ENCODE measurements around the gene FAM120B. TPM values are rescaled to one million over a fixed set of nuclear protein-coding genes. Genes with fewer than 3 reads are reported as not detected.

Gene FAM120B
- total and polyA plus RNA-seq, 2 experiments from 2014 or later = 7.2 to 16.7 TPM

- H3K4me3 Mint-ChIP-seq = peak overlapping the region; percentile 89
- H3K9me3 Mint-ChIP-seq = peaks cover 8% of the 10 kb centered on the region
- no peaks in the 10 kb centered on the region; the same call in 1 of the 2 replicates for H4K20me1 ChIP-seq (replicated peaks; ENCODE audit: insufficient read depth)
- no peak overlapping the region for H3K27ac ChIP-seq (ENCODE audit: low read depth)
- ATAC-seq (peak; percentile 35), DNase-seq (ENCODE audit: low spot score) (peak; percentile 93)
- H3K27ac Mint-ChIP-seq = no peak overlapping the region
- peaks cover 85% of the 10 kb centered on the region for H3K27me3 ChIP-seq (ENCODE audit: insufficient read depth)
- peak overlapping the region; percentile 95 for H3K4me2 ChIP-seq
- H3K36me3 Mint-ChIP-seq (ENCODE audit: low read depth) = peaks cover 11% of the 10 kb centered on the region
- H3K9me2 ChIP-seq (ENCODE audit: insufficient read depth) = no peaks in the 10 kb centered on the region
- H3K4me1 Mint-ChIP-seq = peaks cover 58% of the 10 kb centered on the region
- no peaks in the 10 kb centered on the region for H3K79me2 ChIP-seq (replicated peaks; ENCODE audit: insufficient read depth)
- peak overlapping the region; percentile 94 for H2AFZ ChIP-seq
- peak overlapping the region; percentile 78 for H3K4me3 ChIP-seq
- TF ChIP-seq JUNB (IDR thresholded peaks at IDR 0.05; ENCODE audit: unreplicated experiment) (no peak), CTCF (conservative IDR thresholded peaks at IDR 0.05; ENCODE audit: low read depth in 2 of 2) (peak in 1 of 2 experiments; percentile 14; a peak in 1 of 4 replicates)
- H3K27me3 Mint-ChIP-seq (ENCODE audit: insufficient read depth, low read depth, poor library complexity) = peaks cover 76% of the 10 kb centered on the region
- H3K4me1 ChIP-seq (ENCODE audit: insufficient read depth) = peaks cover 43% of the 10 kb centered on the region
- peaks cover 24% of the 10 kb centered on the region for H3F3A ChIP-seq (replicated peaks; ENCODE audit: low read depth)
- H3K36me3 ChIP-seq (ENCODE audit: insufficient read depth) = no peaks in the 10 kb centered on the region
Measured at GRCh38 chr6:170291271-170292110, 15.1 kb upstream of the FAM120B start.

- ATAC-seq (no peak), DNase-seq (ENCODE audit: low spot score) (no peak)
- Histone ChIP-seq H3K4me1 (ENCODE audit: insufficient read depth) (peaks cover 39% of the 10 kb centered on the region), H3K27me3 (ENCODE audit: insufficient read depth) (peaks cover 85% of the 10 kb centered on the region), H2AFZ (peak overlapping the region; percentile 94), H3K36me3 (ENCODE audit: insufficient read depth) (no peaks in the 10 kb centered on the region), H4K20me1 (replicated peaks; ENCODE audit: insufficient read depth) (no peaks in the 10 kb centered on the region; the same call in 1 of the 2 replicates), H3K27ac (ENCODE audit: low read depth) (no peak overlapping the region), H3K79me2 (replicated peaks; ENCODE audit: insufficient read depth) (no peaks in the 10 kb centered on the region), H3K4me2 (peak overlapping the region; percentile 95), H3F3A (replicated peaks; ENCODE audit: low read depth) (peaks cover 24% of the 10 kb centered on the region), H3K4me3 (peak overlapping the region; percentile 78), H3K9me2 (ENCODE audit: insufficient read depth) (no peaks in the 10 kb centered on the region)
- H3K36me3 Mint-ChIP-seq (ENCODE audit: low read depth) = peaks cover 11% of the 10 kb centered on the region
- peaks cover 73% of the 10 kb centered on the region for H3K27me3 Mint-ChIP-seq (ENCODE audit: insufficient read depth, low read depth, poor library complexity)
- peak overlapping the region; percentile 89 for H3K4me3 Mint-ChIP-seq
- H3K27ac Mint-ChIP-seq = no peak overlapping the region
- peaks cover 52% of the 10 kb centered on the region for H3K4me1 Mint-ChIP-seq
- peaks cover 8% of the 10 kb centered on the region for H3K9me3 Mint-ChIP-seq
- TF ChIP-seq REST (IDR thresholded peaks at IDR 0.05; ENCODE audit: unreplicated experiment) (no peak), EZH2 (IDR thresholded peaks at IDR 0.05; ENCODE audit: low read depth, unreplicated experiment) (peak; percentile 69), ZNF462 (CRISPR knock-in tag; IDR thresholded peaks at IDR 0.05) (no peak)
Measured at GRCh38 chr6:170292111-170292406, 14.5 kb upstream of the FAM120B start.

Data from GM23338 (cell line).